H9 (cell line): Measurements from ENCODE around the gene MAN1B1. TPM values are rescaled to one million over a fixed set of nuclear protein-coding genes. Genes with fewer than 3 reads are reported as not detected.

Source experiments
- DNase-seq: peaks from one replicate; pipeline ENCODE4 v3.0.0-alpha.2; 2017
- H2AFZ ChIP-seq: one replicate; pipeline ENCODE4 v1.6.1; 2013; ENCODE audit warnings: mild to moderate bottlenecking, low read length, control low read depth, moderate library complexity
- H2AK5ac ChIP-seq: 2 replicates; pipeline ENCODE4 v1.6.1; 2013; ENCODE audit warnings: low read length, control low read depth, mixed read lengths; ENCODE audit not compliant: insufficient read length
- H2BK120ac ChIP-seq: one replicate; pipeline ENCODE4 v1.6.1; 2013; ENCODE audit warnings: low read depth, mild to moderate bottlenecking, low read length, control low read depth, inconsistent platforms; ENCODE audit not compliant: poor library complexity, severe bottlenecking
- H2BK12ac ChIP-seq: 2 replicates; pipeline ENCODE4 v1.6.1; 2013; ENCODE audit warnings: low read length, control low read depth, mixed read lengths, low read depth; ENCODE audit not compliant: insufficient read length
- H2BK15ac ChIP-seq: 2 replicates; pipeline ENCODE4 v1.6.1; 2013; ENCODE audit warnings: low read depth, low read length, control low read depth
- H2BK20ac ChIP-seq: one replicate; pipeline ENCODE4 v1.6.1; 2013; ENCODE audit warnings: low read depth, mild to moderate bottlenecking, low read length, control low read depth, inconsistent platforms; ENCODE audit not compliant: poor library complexity, severe bottlenecking
- H2BK5ac ChIP-seq: 2 replicates; pipeline ENCODE4 v1.6.1; 2013; ENCODE audit warnings: low read length, control low read depth, mixed read lengths; ENCODE audit not compliant: insufficient read length
- H3K14ac ChIP-seq: 2 replicates; pipeline ENCODE4 v1.6.1; 2013; ENCODE audit warnings: low read length, control low read depth; ENCODE audit not compliant: insufficient read depth
- H3K18ac ChIP-seq: 2 replicates; pipeline ENCODE4 v1.6.1; 2013; ENCODE audit warnings: low read depth, mild to moderate bottlenecking, mixed read lengths, low read length, control low read depth; ENCODE audit not compliant: insufficient read length
- H3K23ac ChIP-seq: 2 replicates; pipeline ENCODE4 v1.6.1; 2013; ENCODE audit warnings: low read length, control low read depth, mixed read lengths, low read depth; ENCODE audit not compliant: insufficient read length
- H3K23me2 ChIP-seq: 2 replicates; pipeline ENCODE4 v1.6.1; 2013; ENCODE audit warnings: low read depth, mild to moderate bottlenecking, mixed read lengths, low read length, control low read depth; ENCODE audit not compliant: insufficient read length, poor library complexity, severe bottlenecking
- H3K27ac ChIP-seq: 2 replicates; pipeline ENCODE4 v1.5.1; 2013; ENCODE audit warnings: low read length, control low read depth, mixed read lengths, low read depth; ENCODE audit not compliant: insufficient read length
- H3K27me3 ChIP-seq: 2 replicates; pipeline ENCODE4 v1.6.1; 2013; ENCODE audit warnings: low read length, control low read depth, inconsistent platforms; ENCODE audit not compliant: insufficient read depth
- H3K4ac ChIP-seq: 2 replicates; pipeline ENCODE4 v1.6.1; 2013; ENCODE audit warnings: low read depth, mild to moderate bottlenecking, control low read depth, inconsistent platforms, low read length, moderate library complexity
- H3K4me1 ChIP-seq: 2 replicates; pipeline ENCODE4 v1.6.1; 2013; ENCODE audit warnings: low read length, control low read depth, inconsistent platforms; ENCODE audit not compliant: insufficient read depth
- H3K4me2 ChIP-seq: 2 replicates; pipeline ENCODE4 v1.6.1; 2013; ENCODE audit warnings: low read length, control low read depth, mixed read lengths; ENCODE audit not compliant: insufficient read length, insufficient read depth
- H3K56ac ChIP-seq: 2 replicates; pipeline ENCODE4 v1.6.1; 2013; ENCODE audit warnings: low read depth, mild to moderate bottlenecking, mixed read lengths, low read length, control low read depth; ENCODE audit not compliant: insufficient read length
- H3K79me1 ChIP-seq: 2 replicates; pipeline ENCODE4 v1.6.1; 2013; ENCODE audit warnings: low read depth, mild to moderate bottlenecking, moderate library complexity, low read length, control low read depth, inconsistent platforms; ENCODE audit not compliant: insufficient read depth, poor library complexity, severe bottlenecking
- H3K79me2 ChIP-seq: 2 replicates; pipeline ENCODE4 v1.6.1; 2013; ENCODE audit warnings: low read length, control low read depth, inconsistent platforms; ENCODE audit not compliant: insufficient read depth
- H3K9ac ChIP-seq: 2 replicates; pipeline ENCODE4 v1.6.1; 2013; ENCODE audit warnings: low read length, control low read depth, mixed read lengths; ENCODE audit not compliant: insufficient read length; ENCODE audit errors: extremely low read depth
- H3K9me3 ChIP-seq: one replicate; pipeline ENCODE4 v1.6.1; 2013; ENCODE audit warnings: low read depth, low read length, inconsistent platforms; ENCODE audit not compliant: control insufficient read depth
- H3T11ph ChIP-seq: one replicate; pipeline ENCODE4 v1.6.1; 2013; ENCODE audit warnings: mild to moderate bottlenecking, low read length, control low read depth, inconsistent platforms
- H4K20me1 ChIP-seq: one replicate; pipeline ENCODE4 v1.6.1; 2013; ENCODE audit not compliant: control insufficient read depth, insufficient read length, insufficient read depth
- H4K5ac ChIP-seq: 2 replicates; pipeline ENCODE4 v1.6.1; 2013; ENCODE audit warnings: low read depth, mild to moderate bottlenecking, mixed read lengths, low read length, control low read depth; ENCODE audit not compliant: insufficient read length
- H4K8ac ChIP-seq: replicated peaks from 2 replicates; pipeline ENCODE4 v1.6.1; 2013; ENCODE audit warnings: low read length, control low read depth, mixed read lengths, low read depth; ENCODE audit not compliant: insufficient read length
- H4K91ac ChIP-seq: 2 replicates; pipeline ENCODE4 v1.6.1; 2013; ENCODE audit warnings: low read depth, mild to moderate bottlenecking, moderate library complexity, mixed read lengths, low read length, control low read depth; ENCODE audit not compliant: insufficient read length
- H3K27ac Mint-ChIP-seq, 3 experiments: 2 replicates in 2 of 3; 3 replicates in 1 of 3; pipeline ENCODE4 v1.8.0; 2020 to 2021; ENCODE audit warnings: mixed read lengths in 3 of 3, mild to moderate bottlenecking in 1 of 3, moderate library complexity in 1 of 3
- H3K27me3 Mint-ChIP-seq: 2 replicates; pipeline ENCODE4 v1.8.0; 2021; ENCODE audit warnings: low read depth, mild to moderate bottlenecking, moderate library complexity, mixed read lengths
- H3K36me3 Mint-ChIP-seq, 3 experiments: 2 replicates in 2 of 3; 3 replicates in 1 of 3; pipeline ENCODE4 v1.8.0; 2020 to 2021; ENCODE audit warnings: low read depth in 3 of 3, mixed read lengths in 3 of 3; ENCODE audit not compliant: insufficient read depth in 1 of 3
- H3K4me1 Mint-ChIP-seq, 2 experiments: 2 replicates each; pipeline ENCODE4 v1.8.0; 2020; ENCODE audit warnings: mixed read lengths in 2 of 2
- H3K4me3 Mint-ChIP-seq, 2 experiments: 2 replicates in 1 of 2; 3 replicates in 1 of 2; pipeline ENCODE4 v1.8.0; 2020 to 2021; ENCODE audit warnings: mild to moderate bottlenecking in 2 of 2, mixed read lengths in 2 of 2, moderate library complexity in 1 of 2
- H3K9me3 Mint-ChIP-seq, 2 experiments: 2 replicates in 1 of 2; 3 replicates in 1 of 2; pipeline ENCODE4 v1.8.0; 2020; ENCODE audit warnings: mild to moderate bottlenecking in 2 of 2, mixed read lengths in 2 of 2, moderate library complexity in 1 of 2
- WGBS: extraction: QIAGEN DNeasy Blood & Tissue Kit; methylation state at CpG from one replicate; pipeline ENCODE4 v1.1.7; 2013; ENCODE audit warnings: missing lambda C conversion rate, low lambda C conversion rate, mixed read lengths; ENCODE audit not compliant: insufficient read length; ENCODE audit errors: extremely low coverage; 5-methylcytosine and 5-hydroxymethylcytosine counted together
- total RNA-seq: library from RNA; stranded (reverse); gene quantifications from 2 replicates; pipeline ENCODE4 v1.2.1, GENCODE V29; 2021
- TF ChIP-seq, protein P1 (sequence below): fragments of 200-600 bp; sonication (generic); conservative IDR thresholded peaks from 3 replicates; pipeline ENCODE4 v1.8.0; 2021; ENCODE audit warnings: antibody characterized with exemption, mild to moderate bottlenecking

MAN1B1 gene
- total RNA-seq, 1 experiment from 2014 or later, result 34.9 TPM

DNA sequence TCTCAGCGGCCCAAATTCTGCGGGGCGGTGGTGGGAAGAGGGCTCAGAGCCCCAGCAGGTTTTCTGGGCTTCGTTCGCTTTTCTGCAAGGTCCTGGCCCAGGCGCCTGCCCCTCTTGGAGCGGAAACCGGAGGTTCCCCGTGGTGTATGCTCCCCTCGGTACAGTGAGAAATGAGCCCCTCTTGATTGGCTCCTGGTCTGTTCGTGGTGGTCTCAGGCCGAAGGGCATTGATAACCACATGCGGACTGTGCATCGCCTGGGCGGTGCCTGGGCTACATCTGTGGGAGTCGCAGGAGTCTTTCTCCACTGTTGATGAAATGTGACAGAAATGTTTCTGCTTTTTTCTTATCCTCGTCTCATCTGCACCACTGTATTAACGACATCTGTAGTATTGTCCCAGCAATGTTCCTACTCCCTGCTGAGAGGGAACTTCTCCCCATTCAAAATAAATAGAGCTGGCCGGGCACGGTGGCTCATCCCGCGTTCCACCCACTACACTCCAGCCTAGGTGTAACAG, 682 bp downstream of the MAN1B1 start:
- no peak overlapping the region for H3T11ph ChIP-seq
- no peak overlapping the region for H3K23ac ChIP-seq
- no peaks in the 10 kb centered on the region for H3K79me2 ChIP-seq
- no peaks in the 10 kb centered on the region for H3K79me1 ChIP-seq
- H4K91ac ChIP-seq, result no peak overlapping the region
- H2BK15ac ChIP-seq, result no peak overlapping the region; the same call in 1 of the 2 replicates
- peak overlapping the region; percentile 29 for H3K9ac ChIP-seq
- H2BK12ac ChIP-seq, result no peak overlapping the region
- peaks cover 6% of the 10 kb centered on the region for H3K27me3 Mint-ChIP-seq
- peaks cover 12% of the 10 kb centered on the region for H3K23me2 ChIP-seq
- H3K36me3 Mint-ChIP-seq, result peaks cover 2 to 12% (median 4%) of the 10 kb centered on the region in 3 experiments; a peak in 5 of 7 replicates
- H2AFZ ChIP-seq, result no peak overlapping the region
- peak overlapping the region in 2 of 3 experiments; percentile 14 to 77; a peak in 3 of 7 replicates for H3K27ac Mint-ChIP-seq
- H2BK120ac ChIP-seq, result no peak overlapping the region
- no peak overlapping the region for H3K27ac ChIP-seq
- no peaks in the 10 kb centered on the region for H3K9me3 ChIP-seq
- TF ChIP-seq, protein P1, sequence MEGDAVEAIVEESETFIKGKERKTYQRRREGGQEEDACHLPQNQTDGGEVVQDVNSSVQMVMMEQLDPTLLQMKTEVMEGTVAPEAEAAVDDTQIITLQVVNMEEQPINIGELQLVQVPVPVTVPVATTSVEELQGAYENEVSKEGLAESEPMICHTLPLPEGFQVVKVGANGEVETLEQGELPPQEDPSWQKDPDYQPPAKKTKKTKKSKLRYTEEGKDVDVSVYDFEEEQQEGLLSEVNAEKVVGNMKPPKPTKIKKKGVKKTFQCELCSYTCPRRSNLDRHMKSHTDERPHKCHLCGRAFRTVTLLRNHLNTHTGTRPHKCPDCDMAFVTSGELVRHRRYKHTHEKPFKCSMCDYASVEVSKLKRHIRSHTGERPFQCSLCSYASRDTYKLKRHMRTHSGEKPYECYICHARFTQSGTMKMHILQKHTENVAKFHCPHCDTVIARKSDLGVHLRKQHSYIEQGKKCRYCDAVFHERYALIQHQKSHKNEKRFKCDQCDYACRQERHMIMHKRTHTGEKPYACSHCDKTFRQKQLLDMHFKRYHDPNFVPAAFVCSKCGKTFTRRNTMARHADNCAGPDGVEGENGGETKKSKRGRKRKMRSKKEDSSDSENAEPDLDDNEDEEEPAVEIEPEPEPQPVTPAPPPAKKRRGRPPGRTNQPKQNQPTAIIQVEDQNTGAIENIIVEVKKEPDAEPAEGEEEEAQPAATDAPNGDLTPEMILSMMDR, result no peak
- H3K56ac ChIP-seq, result no peak overlapping the region
- no peak overlapping the region for H4K8ac ChIP-seq
- H4K20me1 ChIP-seq, result no peaks in the 10 kb centered on the region
- no peaks in the 10 kb centered on the region for H3K9me3 Mint-ChIP-seq
- no peaks in the 10 kb centered on the region for H3K27me3 ChIP-seq
- H3K18ac ChIP-seq, result peak overlapping the region; percentile 31
- no peak overlapping the region for H2BK5ac ChIP-seq
- H3K4me3 Mint-ChIP-seq, result peak overlapping the region; percentile 82 to 89
- no CpG with 5 or more reads among the region's 22 CpGs for WGBS
- peaks cover 17 to 21% of the 10 kb centered on the region in 2 experiments for H3K4me1 Mint-ChIP-seq
- H3K4me1 ChIP-seq, result no peaks in the 10 kb centered on the region
- H3K4me2 ChIP-seq, result peak overlapping the region; percentile 79
- no peak overlapping the region for H3K4ac ChIP-seq
- H2AK5ac ChIP-seq, result no peak overlapping the region
- no peak for DNase-seq
- no peak overlapping the region; the same call in 1 of the 2 replicates for H3K14ac ChIP-seq
- H4K5ac ChIP-seq, result no peak overlapping the region
- no peak overlapping the region for H2BK20ac ChIP-seq
